HG03039 (cell line): Measurements from ENCODE around the gene DSPP.
A peak's percentile ranks its signal among the peaks of the same experiment; 100 is the strongest.
"Not testable (repeated sequence)": the region's sequence is repeated elsewhere in the genome, so short reads cannot be mapped to it uniquely, and the experiment has no call there.

Experiments
- ATAC-seq: cut with Tn5 transposase; IDR thresholded peaks from one replicate; pipeline ENCODE4 v1.9.1; 2021; ENCODE audit warnings: mild to moderate bottlenecking, moderate library complexity; ENCODE audit not compliant: unreplicated experiment

The DSPP gene

GRCh38 chr4:87608229-87608628 lies at the start of gene DSPP:
TSS of gene DSPP (plus strand) at chr4:87608529. CDS start at chr4:87610909, 2,380 bp downstream.
- no peak for ATAC-seq

GRCh38 chr4:87559090-87559837 lies 49.1 kb upstream of the DSPP start:
- peak; percentile 98 for ATAC-seq

- no peak for ATAC-seq
These were observed 47.5 kb upstream of the DSPP start for GRCh38 chr4:87560802-87561201.

- ATAC-seq, result no peak
These were observed 42.6 kb upstream of the DSPP start for GRCh38 chr4:87565746-87566145.

GRCh38 chr4:87566276-87566675 lies 42.1 kb upstream of the DSPP start:
- ATAC-seq, result no peak

GRCh38 chr4:87567191-87567590 lies 41.1 kb upstream of the DSPP start:
- ATAC-seq, result no peak

GRCh38 chr4:87570290-87570805 lies 38.0 kb upstream of the DSPP start:
- no peak for ATAC-seq

- ATAC-seq, result not testable (repeated sequence)
These were observed 34.0 kb upstream of the DSPP start for GRCh38 chr4:87574376-87574775.

GRCh38 chr4:87574996-87575395 lies 33.3 kb upstream of the DSPP start:
- no peak for ATAC-seq

GRCh38 chr4:87575408-87575807 lies 32.9 kb upstream of the DSPP start:
- no peak for ATAC-seq

- ATAC-seq, result no peak
These were observed 32.3 kb upstream of the DSPP start for GRCh38 chr4:87575983-87576382.

GRCh38 chr4:87579478-87579877 lies 28.9 kb upstream of the DSPP start:
- ATAC-seq, result no peak

GRCh38 chr4:87580057-87580456 lies 28.3 kb upstream of the DSPP start:
- ATAC-seq, result no peak

GRCh38 chr4:87584222-87584908 lies 24.0 kb upstream of the DSPP start:
- no peak for ATAC-seq

GRCh38 chr4:87589531-87589930 lies 18.8 kb upstream of the DSPP start:
- ATAC-seq, result no peak

- no peak for ATAC-seq
These were observed 16.2 kb upstream of the DSPP start for GRCh38 chr4:87592124-87592523.

- ATAC-seq, result no peak
These were observed 7.0 kb upstream of the DSPP start for GRCh38 chr4:87601361-87601760.

- ATAC-seq, result no peak
These were observed 6.1 kb downstream of the DSPP start for GRCh38 chr4:87614292-87614890.

- ATAC-seq, result no peak
These were observed 7.9 kb downstream of the DSPP start for GRCh38 chr4:87616268-87616667.

GRCh38 chr4:87620086-87620485 lies 11.8 kb downstream of the DSPP start:
- no peak for ATAC-seq

- ATAC-seq, result no peak
These were observed 12.2 kb downstream of the DSPP start for GRCh38 chr4:87620491-87620890.

GRCh38 chr4:87622303-87622702 lies 14.0 kb downstream of the DSPP start:
- ATAC-seq, result no peak
